IPS-11a (cell line): ENCODE results near the gene LCN1.
"Not testable (repeated sequence)": the region's sequence is repeated elsewhere in the genome, so short reads cannot be mapped to it uniquely, and the experiment has no call there.

ENCODE experiments used
- H3K4me3 ChIP-seq: one replicate; pipeline ENCODE4 v1.5.1; 2013; ENCODE audit warnings: low read depth, low read length, control low read depth

Gene LCN1

GRCh38 chr9:135522137-135522877 lies 1.1 kb downstream of the LCN1 start:
- H3K4me3 ChIP-seq, result no peak overlapping the region

GRCh38 chr9:135522931-135523330 lies 1.7 kb downstream of the LCN1 start:
- H3K4me3 ChIP-seq, result no peak overlapping the region

GRCh38 chr9:135523521-135524129 lies 2.4 kb downstream of the LCN1 start:
- H3K4me3 ChIP-seq, result no peak overlapping the region

- H3K4me3 ChIP-seq, result no peak overlapping the region
These were observed 3.1 kb downstream of the LCN1 start for GRCh38 chr9:135524130-135524861.

- H3K4me3 ChIP-seq, result no peak overlapping the region
These were observed 4.2 kb downstream of the LCN1 start for GRCh38 chr9:135525241-135526088.

- H3K4me3 ChIP-seq, result no peak overlapping the region
These were observed 5.0 kb downstream of the LCN1 start for GRCh38 chr9:135526089-135526729.

- H3K4me3 ChIP-seq, result no peak overlapping the region
These were observed 5.7 kb downstream of the LCN1 start for GRCh38 chr9:135526730-135527571.

- H3K4me3 ChIP-seq, result not testable (repeated sequence)
These were observed 7.7 kb downstream of the LCN1 start for GRCh38 chr9:135528842-135529435.

- H3K4me3 ChIP-seq, result no peak overlapping the region
These were observed 8.9 kb downstream of the LCN1 start for GRCh38 chr9:135530146-135530545.

- H3K4me3 ChIP-seq, result no peak overlapping the region
These were observed 9.9 kb downstream of the LCN1 start for GRCh38 chr9:135531096-135531495.

GRCh38 chr9:135533113-135533512 lies 11.9 kb downstream of the LCN1 start:
- H3K4me3 ChIP-seq, result no peak overlapping the region

GRCh38 chr9:135533674-135534073 lies 12.4 kb downstream of the LCN1 start:
- H3K4me3 ChIP-seq, result no peak overlapping the region

- not testable (repeated sequence) for H3K4me3 ChIP-seq
These were observed 13.0 kb downstream of the LCN1 start for GRCh38 chr9:135534192-135534711.

GRCh38 chr9:135534826-135535225 lies 13.6 kb downstream of the LCN1 start:
- not testable (repeated sequence) for H3K4me3 ChIP-seq

- H3K4me3 ChIP-seq, result not testable (repeated sequence)
These were observed 14.4 kb downstream of the LCN1 start for GRCh38 chr9:135535631-135536030.

GRCh38 chr9:135536216-135536615 lies 15.0 kb downstream of the LCN1 start:
- H3K4me3 ChIP-seq, result no peak overlapping the region

- not testable (repeated sequence) for H3K4me3 ChIP-seq
These were observed 22.1 kb downstream of the LCN1 start for GRCh38 chr9:135543262-135543894.

- H3K4me3 ChIP-seq, result no peak overlapping the region
These were observed 23.9 kb downstream of the LCN1 start for GRCh38 chr9:135544981-135545635.
